ENCODE data around the gene ARID1B. TPM values are rescaled to one million over a fixed set of nuclear protein-coding genes. Genes with fewer than 3 reads are reported as not detected.

The ARID1B gene
- total and polyA plus RNA-seq, 9 of the 15 experiments (the other 6 are each of a cell fraction or from before 2014, with no cell fraction given), result 12.5 to 50.5 (median 25.8) TPM

GRCh38 chr6:157088841-157089240, 311.7 kb downstream of the ARID1B start:
- in situ Hi-C loops (cut with MboI) (no loop called here), intact Hi-C loops (cut with micrococcal nuclease) (no loop called here)
- Histone ChIP-seq H2AFZ (ENCODE audit: low read depth, low read length) (no peak overlapping the region), H3K9me3 (replicated peaks; ENCODE audit: control insufficient read depth, insufficient read depth, low read depth, low read length) (no peaks in the 10 kb centered on the region), H4K20me1 (replicated peaks; ENCODE audit: control insufficient read depth, insufficient read depth, low read length) (no peaks in the 10 kb centered on the region; the same call in 1 of the 2 replicates), H3K4me3 (no peak overlapping the region), H3K27me3 (ENCODE audit: control insufficient read depth in 2 of 2, insufficient read depth in 2 of 2, low read length in 2 of 2) (no peaks in the 10 kb centered on the region), H3K36me3 (ENCODE audit: control insufficient read depth, insufficient read depth, low read length) (peaks cover 16% of the 10 kb centered on the region; the same call in 1 of the 3 replicates), H3K4me1 (replicated peaks in 1 of 2; ENCODE audit: control insufficient read depth in 2 of 2, insufficient read depth in 2 of 2, low read length in 2 of 2) (no peaks in the 10 kb centered on the region), H3K9ac (ENCODE audit: insufficient read depth in 1 of 2, low read depth in 2 of 2, low read length in 2 of 2) (no peak overlapping the region), H3K4me2 (ENCODE audit: insufficient read depth, low read length) (no peak overlapping the region), H3K27ac (ENCODE audit: extremely low read depth, low read depth, low read length) (no peak overlapping the region), H3K9me1 (ENCODE audit: control insufficient read depth, insufficient read depth, low read length) (no peaks in the 10 kb centered on the region), H3K79me2 (ENCODE audit: control insufficient read depth, insufficient read depth, low read length) (no peaks in the 10 kb centered on the region)
- no TSS peak for BruUV-seq (replicated peaks)
- 80% methylated on average over 3 of the region's 3 CpGs for WGBS (ENCODE audit: insufficient coverage, low coverage, missing lambda C conversion rate)
- ChIA-PET POLR2A (no interaction called here), CTCF (ENCODE audit: low intra/inter-chr PET ratio) (no interaction called here)
- no peak for ATAC-seq
- TF ChIP-seq ETV1 (tag; conservative IDR thresholded peaks at IDR 0.05; ENCODE audit: low read depth), result no peak
- no peak for TF ChIP-seq PBX2 (CRISPR knock-in tag; IDR thresholded peaks at IDR 0.05; ENCODE audit: low read depth)
- 0 out of 2 replicates have a peak, but pooled peaks have one; percentile 24 for TF ChIP-seq PBX2 (tag; conservative IDR thresholded peaks at IDR 0.05; ENCODE audit: low read depth)
- no peak for FAIRE-seq
- DNase-seq (ENCODE audit: extremely low read depth in 1 of 4, low spot score in 3 of 4), result no peak
